Keratinocyte (primary cell): ENCODE measurements around the gene CUBN. TPM values are rescaled to one million over a fixed set of nuclear protein-coding genes. Genes with fewer than 3 reads are reported as not detected.

Experiments
- DNase-seq: peaks from one replicate; pipeline ENCODE4 v3.0.0-alpha.2; 2011; ENCODE audit warnings: low read depth, missing footprints, low spot score
- FAIRE-seq: peaks from 2 replicates; lab custom pipeline; 2011; peaks lifted over from hg19 to GRCh38; lab: Jason Lieb, UNC
- H2AFZ ChIP-seq: 2 replicates; pipeline ENCODE4 v1.6.0; 2012; ENCODE audit warnings: low read length, control low read depth, inconsistent platforms; ENCODE audit not compliant: control insufficient read depth
- H3K27ac ChIP-seq: 2 replicates; pipeline ENCODE4 v1.5.1; 2011; ENCODE audit warnings: low read length; ENCODE audit not compliant: control insufficient read depth, insufficient read depth
- H3K27me3 ChIP-seq: 3 replicates; pipeline ENCODE4 v1.6.0; 2011; ENCODE audit warnings: low read length; ENCODE audit not compliant: control insufficient read depth, insufficient read depth; ENCODE audit errors: extremely low read depth
- H3K36me3 ChIP-seq, 2 experiments: 2 replicates in 1 of 2; 3 replicates in 1 of 2; pipeline ENCODE4 v1.5.1; 2011; ENCODE audit warnings: low read length in 2 of 2, mild to moderate bottlenecking in 1 of 2; ENCODE audit not compliant: control insufficient read depth in 2 of 2, insufficient read depth in 2 of 2; ENCODE audit errors: extremely low read depth in 1 of 2
- H3K4me1 ChIP-seq: 3 replicates; pipeline ENCODE4 v1.5.1; 2011; ENCODE audit warnings: low read length; ENCODE audit not compliant: control insufficient read depth, insufficient read depth; ENCODE audit errors: extremely low read depth
- H3K4me2 ChIP-seq: 3 replicates; pipeline ENCODE4 v1.6.0; 2011; ENCODE audit warnings: low read depth, low read length; ENCODE audit not compliant: control insufficient read depth, insufficient read depth; ENCODE audit errors: extremely low read depth
- H3K4me3 ChIP-seq, 3 experiments: fragments of 200-600 bp in 1 of 3; sonication (generic) in 1 of 3; 2 replicates in 2 of 3; 3 replicates in 1 of 3; pipeline ENCODE4 v1.5.1; 2011 to 2016; ENCODE audit warnings: low read length in 3 of 3, mild to moderate bottlenecking in 3 of 3, control low read depth in 2 of 3, inconsistent platforms in 1 of 3, low read depth in 1 of 3, mixed read lengths in 1 of 3, mixed run types in 1 of 3, moderate library complexity in 1 of 3; ENCODE audit not compliant: control insufficient read depth in 2 of 3, insufficient read depth in 2 of 3; ENCODE audit errors: extremely low read depth in 1 of 3
- H3K79me2 ChIP-seq: 2 replicates; pipeline ENCODE4 v1.6.0; 2012; ENCODE audit warnings: low read length; ENCODE audit not compliant: control insufficient read depth, insufficient read depth
- H3K9ac ChIP-seq: 3 replicates; pipeline ENCODE4 v1.6.0; 2011; ENCODE audit warnings: low read length; ENCODE audit not compliant: control insufficient read depth, insufficient read depth; ENCODE audit errors: extremely low read depth
- H3K9me1 ChIP-seq: 3 replicates; pipeline ENCODE4 v1.6.0; 2011; ENCODE audit warnings: low read length; ENCODE audit not compliant: control insufficient read depth, insufficient read depth; ENCODE audit errors: extremely low read depth
- H3K9me3 ChIP-seq: 2 replicates; pipeline ENCODE4 v1.5.1; 2012; ENCODE audit warnings: low read depth, low read length; ENCODE audit not compliant: control insufficient read depth
- H4K20me1 ChIP-seq: 3 replicates; pipeline ENCODE4 v1.6.0; 2011; ENCODE audit warnings: low read length; ENCODE audit not compliant: control insufficient read depth, insufficient read depth; ENCODE audit errors: extremely low read depth
- CTCF ChIP-seq, 3 experiments: IDR thresholded peaks in 1 of 3; conservative IDR thresholded peaks in 1 of 3; optimal IDR thresholded peaks in 1 of 3; 2 replicates in 2 of 3; 3 replicates in 1 of 3; pipeline versions ENCODE3 to v1.5.1; 2011; ENCODE audit warnings: low read length in 3 of 3, mild to moderate bottlenecking in 3 of 3, moderate library complexity in 2 of 3, control low read depth in 1 of 3, inconsistent platforms in 1 of 3; ENCODE audit not compliant: insufficient read depth in 2 of 3; ENCODE audit errors: extremely low read depth in 1 of 3
- EZH2 ChIP-seq: IDR thresholded peaks from one replicate; pipeline ENCODE4 v1.6.1; 2012; ENCODE audit warnings: inconsistent platforms, mild to moderate bottlenecking, low read length, moderate library complexity
- dilution Hi-C: fragments of 300-500 bp; cut with MboI; formaldehyde crosslinking; loops from one replicate; pipeline ENCODE4 v1.7.0; 2020; ENCODE audit warnings: low sequenced_read_pairs; ENCODE audit not compliant: extremely low pct_ligation_motif_present
- polyA plus RNA-seq, 5 experiments: library from polyadenylated mRNA; depleted of rRNA in 3 of 5; stranded (reverse) in 3 of 5; stranded (forward) in 1 of 5; unstranded in 1 of 5; fragments of >200 nt; gene quantifications; 1 replicate in 1 of 5; 2 replicates in 3 of 5; 3 replicates in 1 of 5; pipeline versions ENCODE4 v1.2.1 to v1.2.3, GENCODE V29; 2011 to 2012; ENCODE audit warnings: missing spikeins in 2 of 5, low read depth in 1 of 5, low replicate concordance in 1 of 5

CUBN gene
- polyA plus RNA-seq, 1 donor (not counting 4 experiments of a cell fraction or from before 2014, with no cell fraction given): 0.07 TPM

- dilution Hi-C loops: loop anchor here (25.0 kb wide), 1 partner anchor 932 kb away; no protein-coding TSS in a partner anchor
- no peak overlapping the region for H3K4me2 ChIP-seq
- TF ChIP-seq EZH2 (no peak), CTCF (optimal IDR thresholded peaks at IDR 0.05 in 1 of 3, IDR thresholded peaks at IDR 0.05 in 1 of 3, conservative IDR thresholded peaks at IDR 0.05 in 1 of 3; ENCODE audit: extremely low read depth in 1 of 3, insufficient read depth in 2 of 3, low read length in 3 of 3) (no peak)
Observed at GRCh38 chr10:16819436-16819835, 310.2 kb downstream of the CUBN start.

GRCh38 chr10:16819026-16819425, 310.6 kb downstream of the CUBN start:
- DNase-seq: no peak
- Histone ChIP-seq H3K27me3 (no peaks in the 10 kb centered on the region), H3K4me3 (no peak overlapping the region), H3K36me3 (peaks cover 0 to 4% of the 10 kb centered on the region in 2 experiments), H4K20me1 (no peaks in the 10 kb centered on the region), H3K9me3 (peaks cover 2% of the 10 kb centered on the region), H3K4me2 (no peak overlapping the region), H3K27ac (no peak overlapping the region), H3K9ac (no peak overlapping the region), H3K79me2 (peaks cover 26% of the 10 kb centered on the region), H3K9me1 (no peaks in the 10 kb centered on the region), H2AFZ (no peak overlapping the region), H3K4me1 (peaks cover 15% of the 10 kb centered on the region)
- dilution Hi-C loops: loop anchor here (25.0 kb wide), 1 partner anchor 932 kb away; no protein-coding TSS in a partner anchor
- FAIRE-seq: no peak
- TF ChIP-seq CTCF (optimal IDR thresholded peaks at IDR 0.05 in 1 of 3, IDR thresholded peaks at IDR 0.05 in 1 of 3, conservative IDR thresholded peaks at IDR 0.05 in 1 of 3; ENCODE audit: extremely low read depth in 1 of 3, insufficient read depth in 2 of 3, low read length in 3 of 3): no peak
- no peak for TF ChIP-seq EZH2

More at GRCh38 chr10:16819436-16819835, 310.2 kb downstream of the CUBN start:
- no peak for DNase-seq
- Histone ChIP-seq H4K20me1 (no peaks in the 10 kb centered on the region), H3K4me1 (peaks cover 15% of the 10 kb centered on the region), H3K9me3 (peaks cover 2% of the 10 kb centered on the region), H2AFZ (no peak overlapping the region), H3K9ac (no peak overlapping the region), H3K27me3 (no peaks in the 10 kb centered on the region), H3K36me3 (peaks cover 0 to 4% of the 10 kb centered on the region in 2 experiments), H3K9me1 (no peaks in the 10 kb centered on the region), H3K4me3 (no peak overlapping the region), H3K27ac (no peak overlapping the region), H3K79me2 (peaks cover 23% of the 10 kb centered on the region)
- no peak for FAIRE-seq
